ENCODE results near the gene NPTX2.

DNA sequence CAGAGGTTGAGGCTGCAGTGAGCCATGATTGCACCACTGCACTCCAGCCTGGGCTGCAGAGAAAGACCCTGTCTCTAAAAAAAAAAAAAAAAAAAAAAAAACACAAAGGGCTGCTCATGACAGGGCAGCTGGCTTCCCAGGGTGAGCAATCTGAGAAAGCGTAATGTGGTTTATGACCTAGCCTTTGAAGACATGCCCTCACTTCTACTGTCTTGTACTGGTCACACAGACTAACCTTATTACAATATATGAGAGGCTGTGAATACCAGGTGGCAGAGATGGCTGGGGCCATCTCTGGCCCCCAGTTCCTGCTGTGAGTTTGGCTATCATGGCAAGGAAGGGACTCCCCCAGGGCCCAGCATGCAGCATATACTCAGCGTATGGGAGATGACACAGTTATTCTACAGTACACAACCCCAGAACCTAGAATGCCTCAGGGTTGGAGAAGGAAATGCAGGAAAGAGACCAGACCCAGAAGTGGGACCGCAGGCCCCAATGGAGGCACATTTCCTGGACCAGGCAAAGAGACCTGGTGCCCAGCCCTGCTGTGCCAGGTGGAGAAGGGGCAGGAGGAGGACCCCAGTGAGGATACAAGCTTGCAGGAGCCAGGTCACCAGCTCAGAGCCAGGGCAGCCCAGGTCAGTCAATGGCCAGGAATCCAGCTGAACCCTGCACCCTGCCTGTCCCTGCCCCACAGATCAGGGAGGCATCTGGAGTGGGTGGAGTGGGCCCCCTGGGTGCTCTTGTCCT, 26.3 kb downstream of the NPTX2 start:
- TF ChIP-seq POLR2AphosphoS5 (IDR thresholded peaks at IDR 0.05; ENCODE audit: borderline replicate concordance, low read depth, low read length): no peak
- no peak for TF ChIP-seq EZH2 (IDR thresholded peaks at IDR 0.05)
